ENCODE measurements around the gene FADS3.
A peak's percentile ranks its signal among the peaks of the same experiment; 100 is the strongest.
"Not testable (repeated sequence)": the region's sequence is repeated elsewhere in the genome, so short reads cannot be mapped to it uniquely, and the experiment has no call there.

The FADS3 gene

GRCh38 chr11:61899146-61899841, 7.9 kb upstream of the FADS3 start:
- peak; percentile 87 to 92 for DNase-seq (ENCODE audit: low read depth in 1 of 2, low spot score in 1 of 2)

DNA sequence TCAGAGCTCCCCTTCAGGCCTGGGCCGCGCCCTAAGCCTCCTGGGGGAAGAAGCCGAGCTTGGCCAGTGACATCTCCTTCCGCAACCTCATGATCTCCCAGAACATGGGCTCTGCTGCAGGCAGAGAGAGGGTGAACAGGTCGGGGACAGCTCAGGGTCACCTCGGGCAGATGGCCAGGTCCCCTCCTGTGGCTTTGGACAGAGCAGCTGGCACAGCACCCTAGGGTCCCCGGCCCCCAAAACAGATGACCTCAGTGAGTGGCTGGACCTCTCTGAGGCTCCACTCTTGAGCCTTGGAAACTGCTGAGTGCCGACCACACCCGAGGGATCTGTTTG, 6.9 kb upstream of the FADS3 start:
- no peak for DNase-seq (ENCODE audit: low read depth in 1 of 2, low spot score in 1 of 2)

DNA sequence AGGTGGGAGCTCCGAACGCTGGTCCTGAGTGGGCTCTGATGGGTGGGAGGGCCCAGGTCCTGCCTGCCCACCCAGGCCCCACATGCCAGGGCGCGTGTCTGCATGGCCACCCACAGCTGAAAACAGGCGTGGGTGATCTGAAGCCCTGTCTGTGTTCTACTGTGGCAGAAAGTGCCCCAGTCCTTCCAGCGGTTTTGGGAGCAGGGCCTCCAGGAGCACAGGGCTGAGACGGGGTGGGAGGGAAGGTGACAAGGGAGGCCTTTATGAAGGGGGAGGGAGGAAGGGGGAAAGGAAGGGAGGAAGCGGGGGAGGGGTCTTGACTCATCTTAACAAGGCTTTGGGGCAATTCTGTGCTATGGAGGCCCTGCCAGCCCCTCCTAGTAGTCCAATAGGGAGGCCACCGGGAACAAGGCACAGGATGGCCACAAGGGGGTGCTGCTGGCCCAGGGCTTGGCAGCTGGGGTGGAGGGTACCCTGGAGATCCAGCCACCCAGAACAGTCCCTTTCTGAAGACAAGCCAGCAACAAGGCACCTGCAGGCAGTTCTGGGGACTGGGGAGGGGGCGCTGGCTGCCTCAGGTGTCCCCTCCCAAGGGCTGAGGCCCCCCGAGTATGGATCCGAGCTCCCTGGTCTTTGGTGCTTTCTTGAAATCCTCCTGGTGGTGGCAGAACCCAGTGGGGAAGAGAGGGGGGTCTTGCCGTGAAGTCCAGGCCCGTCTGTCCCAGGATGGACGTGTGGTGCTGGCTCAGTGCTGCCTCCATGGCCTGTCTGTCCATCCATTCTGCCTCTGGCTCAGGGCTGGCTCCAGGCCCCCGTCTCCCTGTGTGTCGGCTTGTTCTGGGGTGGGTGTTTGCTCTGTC, 6.3 kb upstream of the FADS3 start:
- peak; percentile 61 to 64 for DNase-seq (ENCODE audit: low read depth in 1 of 2, low spot score in 1 of 2)

DNA sequence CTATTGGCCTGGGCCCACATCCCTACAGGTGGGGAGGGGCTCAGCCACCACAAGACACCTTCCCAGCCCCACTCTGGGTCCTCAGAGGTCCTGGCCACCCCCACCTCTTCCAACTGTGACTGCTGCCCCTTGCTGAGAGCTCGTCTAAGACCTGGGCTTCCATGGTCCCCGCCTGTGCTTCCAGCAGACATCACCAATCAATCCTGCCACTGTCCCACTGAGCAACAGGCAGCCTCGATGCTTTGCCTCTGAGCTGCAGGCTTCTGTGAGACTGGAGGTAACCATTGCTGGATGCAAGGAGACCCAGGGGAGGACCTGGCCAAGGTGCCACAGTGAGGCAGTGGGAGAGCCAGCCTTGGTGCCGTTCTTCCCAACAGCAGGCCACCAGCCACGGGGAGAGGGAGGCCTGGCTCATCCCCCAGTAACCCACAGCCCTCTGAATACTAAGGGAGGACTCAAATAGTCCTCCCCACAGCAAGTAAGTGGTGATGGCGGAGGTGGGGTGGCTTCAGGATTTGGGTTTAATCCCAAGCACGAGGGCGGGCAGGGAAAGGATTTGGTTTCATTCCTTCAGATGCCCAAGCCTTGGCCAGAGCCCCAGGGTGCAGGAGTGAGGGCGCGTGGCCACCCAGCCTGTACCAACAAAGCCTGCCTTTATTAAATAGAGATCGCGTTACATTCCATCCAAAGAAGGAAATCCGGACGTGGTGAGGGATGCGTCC, 5.5 kb upstream of the FADS3 start:
- DNase-seq (ENCODE audit: low read depth in 1 of 2, low spot score in 1 of 2), result no peak

DNA sequence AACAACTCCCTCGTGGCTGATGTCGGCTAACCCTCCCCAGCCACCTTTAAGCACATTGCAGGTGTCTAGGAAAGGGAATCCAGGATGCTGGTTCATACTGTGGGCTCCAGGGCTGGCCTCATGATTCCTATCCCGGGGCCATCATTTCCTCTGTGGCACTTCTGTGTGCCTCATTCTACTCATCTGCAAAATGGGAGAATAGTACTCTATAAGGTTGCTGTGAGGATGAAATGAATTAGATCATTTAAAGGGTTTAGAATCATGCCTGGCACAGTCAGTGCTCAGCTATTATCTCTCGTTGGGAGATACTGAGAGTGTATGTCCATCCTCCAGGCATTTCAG, 4.3 kb upstream of the FADS3 start:
- no peak for DNase-seq (ENCODE audit: low read depth in 1 of 2, low spot score in 1 of 2)

DNA sequence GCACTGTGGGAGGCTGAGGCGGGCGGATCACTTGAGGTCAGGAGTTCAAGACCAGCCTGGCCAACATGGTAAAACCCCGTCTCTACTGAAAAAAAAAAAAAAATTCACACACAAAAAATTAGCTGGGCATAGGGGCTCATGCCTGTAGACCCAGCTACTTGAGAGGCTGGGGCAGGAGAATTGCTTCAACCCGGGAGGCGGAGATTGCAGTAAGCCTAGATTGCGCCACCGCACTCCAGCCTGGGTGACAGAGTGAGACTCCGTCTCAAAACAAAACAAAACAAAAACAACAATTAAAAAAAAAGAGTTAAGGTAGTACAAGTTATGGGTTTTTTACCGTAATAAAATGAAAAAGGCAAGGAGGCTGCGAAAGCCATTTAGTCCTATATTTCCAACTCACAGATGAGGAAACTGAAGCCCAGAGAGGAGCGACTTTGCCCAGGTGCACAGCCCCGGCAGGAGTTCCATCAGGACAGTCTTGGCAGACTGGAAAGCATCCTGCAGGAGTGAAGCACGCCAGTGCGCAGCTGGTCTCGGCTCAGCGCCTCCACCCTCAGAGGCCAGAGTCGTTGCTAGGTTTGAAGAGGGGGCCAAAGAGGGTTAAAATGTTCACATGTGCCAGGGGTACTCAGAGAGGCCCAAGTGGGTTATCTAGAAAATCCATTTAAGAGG, 3.8 kb upstream of the FADS3 start:
- no peak for DNase-seq (ENCODE audit: low read depth in 1 of 2, low spot score in 1 of 2)

DNA sequence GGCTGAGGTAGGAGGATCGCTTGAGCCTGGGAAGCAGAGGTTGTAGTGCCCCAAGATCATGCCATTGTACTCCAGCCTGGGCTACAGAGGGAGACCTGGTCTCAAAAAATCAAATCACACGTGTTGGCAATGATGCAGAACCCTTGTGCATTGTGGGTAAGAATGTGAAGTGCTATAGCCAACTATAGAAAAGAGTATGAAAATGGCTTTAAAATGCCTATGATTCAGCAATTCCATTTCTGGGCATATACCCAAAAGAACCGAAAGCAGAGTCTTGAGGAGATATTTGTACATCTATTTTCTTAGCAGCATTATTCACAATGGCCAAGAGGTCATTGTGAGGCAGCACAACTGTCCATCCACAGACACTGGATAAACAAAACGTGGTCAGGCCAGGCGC, 2.6 kb upstream of the FADS3 start:
- DNase-seq (ENCODE audit: low read depth in 1 of 2, low spot score in 1 of 2), result no peak

DNA sequence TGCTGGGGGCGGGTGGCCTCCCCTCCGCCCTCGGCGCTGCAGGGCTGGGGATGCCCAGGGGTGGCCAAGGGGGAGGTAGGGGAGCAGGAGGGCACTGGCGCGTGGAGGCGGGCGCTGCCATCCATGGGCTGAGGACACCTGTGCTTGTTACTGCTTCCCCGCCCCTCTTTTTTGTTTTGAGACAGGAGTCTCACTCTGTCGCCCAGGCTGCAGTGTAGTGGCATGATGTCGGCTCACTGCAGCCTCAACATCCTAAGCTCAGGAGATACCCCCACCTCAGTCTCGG, 683 bp upstream of the FADS3 start:
- no peak for DNase-seq (ENCODE audit: low read depth in 1 of 2, low spot score in 1 of 2)

DNA sequence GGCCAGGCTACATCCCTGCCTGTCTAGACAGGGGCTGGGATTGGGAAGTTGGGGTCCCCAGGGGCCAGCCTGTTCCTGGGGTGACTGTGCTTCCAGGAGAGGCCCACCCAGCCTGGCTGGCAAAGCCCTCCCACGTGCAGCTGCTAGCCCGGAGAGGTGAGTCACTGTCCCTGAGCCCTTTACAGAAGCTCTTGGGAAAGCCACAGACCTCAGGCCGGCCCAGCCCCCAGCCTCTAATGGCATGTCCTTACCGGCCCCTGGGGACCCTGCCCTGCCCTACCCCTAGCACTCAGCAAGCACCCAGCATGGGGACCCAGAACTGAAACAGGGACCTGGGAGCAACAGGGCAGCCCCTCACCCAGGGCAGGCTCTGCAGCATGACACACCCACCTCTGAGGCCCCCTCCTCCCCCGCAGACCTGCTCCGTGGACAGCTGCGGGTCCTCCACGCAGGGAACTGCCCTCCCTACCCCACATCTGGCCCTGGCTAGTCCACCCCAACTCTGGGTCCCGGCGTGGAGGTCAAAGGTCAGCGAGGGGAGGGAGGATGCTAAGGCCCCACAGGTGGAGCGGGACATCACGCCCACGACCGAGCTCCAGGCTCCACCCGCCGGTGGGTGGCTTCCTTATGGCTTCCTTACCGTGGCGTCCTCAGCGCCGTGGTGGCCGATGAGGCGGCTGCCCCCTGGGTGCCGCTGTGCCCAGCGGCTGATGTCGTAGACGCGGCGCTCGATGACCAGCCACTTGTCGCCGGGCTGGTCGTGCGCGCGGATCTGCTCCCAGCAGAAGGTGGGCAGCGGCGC, 615 bp downstream of the FADS3 start:
- no peak for DNase-seq (ENCODE audit: low read depth in 1 of 2, low spot score in 1 of 2)

DNA sequence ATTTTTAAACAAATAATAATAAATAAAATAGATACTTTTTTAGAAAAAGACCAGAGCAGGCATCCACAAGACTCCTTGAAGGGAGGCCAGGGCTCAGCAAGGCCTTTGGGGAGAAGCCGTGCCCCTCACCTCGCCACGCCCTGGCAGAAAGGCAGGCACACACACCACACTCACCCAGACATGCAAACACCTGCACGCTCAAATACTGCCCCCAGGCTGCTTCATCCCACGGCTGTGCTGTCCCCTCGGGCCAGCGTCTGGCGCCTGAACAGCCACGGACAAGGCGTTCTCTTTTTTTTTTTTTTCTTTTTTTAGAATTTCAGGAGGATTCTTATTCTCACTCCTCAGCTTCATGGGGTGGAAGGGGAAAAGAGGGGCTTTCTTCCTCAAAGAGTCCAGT, 1.5 kb downstream of the FADS3 start:
- no peak for DNase-seq (ENCODE audit: low read depth in 1 of 2, low spot score in 1 of 2)

DNA sequence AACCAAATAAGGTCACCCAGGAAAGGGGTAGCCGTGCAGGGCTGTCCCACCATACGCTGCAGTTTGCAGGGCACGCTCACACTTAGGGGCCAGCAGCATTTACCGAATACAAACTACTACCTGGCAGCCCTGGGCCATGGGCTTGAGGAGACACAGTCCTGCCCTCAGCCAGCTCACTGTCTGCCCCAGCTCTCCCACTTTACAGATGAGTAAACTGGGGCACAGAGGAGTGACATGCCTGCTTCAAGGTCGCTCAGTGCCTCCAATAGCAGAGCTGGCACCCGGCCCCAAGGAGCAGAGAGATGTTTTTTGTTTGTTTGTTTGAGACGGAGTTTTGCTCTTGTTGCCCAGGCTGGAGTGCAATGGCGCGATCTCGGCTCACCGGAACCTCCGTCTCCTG, 2.8 kb downstream of the FADS3 start:
- DNase-seq (ENCODE audit: low read depth in 1 of 2, low spot score in 1 of 2), result no peak

DNA sequence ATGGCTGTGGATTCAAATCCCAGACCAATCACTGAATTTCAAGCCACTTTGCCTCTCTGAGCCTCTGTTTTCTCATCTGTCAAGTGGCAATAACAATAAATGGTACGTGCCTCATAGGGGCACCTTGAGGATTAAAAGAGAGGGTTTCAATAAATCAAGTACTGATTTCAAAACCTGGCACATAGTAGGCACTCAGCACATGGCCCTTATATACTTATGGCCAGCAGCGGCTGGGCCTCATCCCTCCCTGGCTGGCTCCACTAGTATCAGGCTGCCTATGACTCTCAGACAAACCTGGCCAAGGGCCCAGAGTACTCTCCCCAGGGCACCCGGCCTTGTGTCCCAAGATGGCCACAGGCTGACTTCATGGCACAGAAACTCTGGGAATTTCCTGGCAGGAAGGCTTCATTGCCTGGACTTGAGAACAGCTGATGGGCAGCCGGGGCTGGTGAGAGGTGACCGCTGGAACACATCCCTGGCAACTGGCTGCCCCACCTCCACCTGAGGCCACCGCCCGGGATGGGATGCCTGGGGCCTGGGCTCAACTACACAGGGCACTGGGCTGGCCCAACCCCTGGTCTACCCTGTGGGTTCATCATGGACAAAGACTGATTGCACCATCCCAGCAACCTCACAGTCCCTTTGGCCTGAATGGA, 3.4 kb downstream of the FADS3 start:
- no peak for DNase-seq (ENCODE audit: low read depth in 1 of 2, low spot score in 1 of 2)

DNA sequence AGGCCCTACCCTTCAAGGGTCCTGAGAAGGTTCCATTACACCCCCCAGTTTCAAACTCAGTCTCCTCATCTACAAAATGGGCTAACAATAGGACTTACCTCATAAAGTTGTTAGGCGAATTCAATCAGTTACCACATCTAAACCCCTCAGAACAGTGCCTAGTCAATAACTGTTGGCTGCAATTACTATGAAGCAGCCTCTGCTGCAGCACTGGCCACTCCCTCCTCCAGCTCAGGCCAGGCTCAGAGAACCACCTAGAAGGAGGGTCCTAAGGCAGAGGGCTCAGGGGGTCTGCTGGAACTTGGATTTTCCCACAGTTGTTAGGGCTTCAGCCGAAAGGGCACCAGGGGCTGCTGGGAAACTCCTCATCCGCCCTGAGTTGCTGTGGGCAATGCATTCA, 4.7 kb downstream of the FADS3 start:
- DNase-seq (ENCODE audit: low read depth in 1 of 2, low spot score in 1 of 2), result no peak

GRCh38 chr11:61885784-61886580, 5.4 kb downstream of the FADS3 start:
- no peak for DNase-seq (ENCODE audit: low read depth in 1 of 2, low spot score in 1 of 2)

DNA sequence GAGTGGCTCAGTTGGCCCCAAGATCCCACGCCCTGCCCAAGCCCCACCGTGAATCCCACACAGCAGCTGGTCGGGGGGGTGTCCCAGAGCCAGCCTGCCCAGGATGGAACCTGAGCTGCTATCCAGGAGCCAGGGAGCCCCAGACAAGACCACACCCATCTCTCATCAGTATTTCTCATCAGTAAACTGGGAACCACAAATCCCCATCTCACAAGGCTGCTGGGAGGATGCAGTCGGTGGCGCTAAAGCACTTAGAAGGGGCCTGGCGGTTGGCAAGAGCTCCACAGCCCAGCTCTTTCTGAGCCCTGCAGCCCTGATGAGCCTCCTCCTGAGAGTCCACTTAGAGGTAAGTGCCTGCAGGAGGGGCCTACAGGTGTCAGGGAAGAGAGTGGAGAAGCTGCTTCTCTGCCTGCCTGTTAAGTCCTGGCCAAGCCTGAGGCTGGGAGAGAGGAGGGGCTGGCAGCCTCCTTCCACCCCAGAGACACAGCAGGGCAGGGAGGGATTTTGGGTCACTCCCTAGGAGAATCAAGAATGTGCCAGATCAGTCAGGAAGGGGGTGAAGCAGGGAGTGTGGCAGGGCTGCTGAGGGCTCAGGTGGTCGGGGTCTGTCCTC, 6.1 kb downstream of the FADS3 start:
- no peak for DNase-seq (ENCODE audit: low read depth in 1 of 2, low spot score in 1 of 2)

GRCh38 chr11:61883947-61884346, 7.4 kb downstream of the FADS3 start:
- DNase-seq (ENCODE audit: low read depth in 1 of 2, low spot score in 1 of 2), result no peak

- no peak for DNase-seq (ENCODE audit: low read depth in 1 of 2, low spot score in 1 of 2)
Observed at GRCh38 chr11:61883327-61883726, 8.0 kb downstream of the FADS3 start.

- DNase-seq (ENCODE audit: low read depth in 1 of 2, low spot score in 1 of 2), result no peak
Observed at GRCh38 chr11:61882879-61883278, 8.5 kb downstream of the FADS3 start.

DNA sequence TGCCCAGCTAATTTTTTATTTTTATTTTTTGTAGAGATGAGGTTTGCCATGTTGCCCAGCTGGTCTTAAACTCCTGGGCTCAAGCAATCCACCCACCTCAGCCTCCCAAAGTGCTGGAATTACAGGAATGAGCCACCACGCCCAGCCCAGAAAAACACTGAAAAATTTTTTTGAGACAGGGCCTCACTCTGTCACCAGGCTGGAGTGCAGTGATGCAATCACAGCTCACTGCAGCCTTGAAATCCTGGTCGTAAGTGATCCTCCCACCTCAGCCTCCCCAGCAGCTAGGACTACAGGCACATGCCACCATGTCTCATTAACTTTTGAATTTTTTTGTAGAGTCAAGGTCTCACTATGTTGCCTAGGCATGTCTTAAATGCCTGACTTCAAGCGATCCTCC, 9.1 kb downstream of the FADS3 start:
- not testable (repeated sequence) for DNase-seq (ENCODE audit: low read depth in 1 of 2, low spot score in 1 of 2)

Measured in stimulated activated CD4-positive, alpha-beta T cell treated with anti-CD3 and anti-CD28 coated beads, Interleukin-15, amount 100 ng/mL, for 1 hour (primary cell).